Left lung (tissue), 10 donors: ENCODE results near the gene IGSF3. TPM values are rescaled to one million over a fixed set of nuclear protein-coding genes. Genes with fewer than 3 reads are reported as not detected.
A peak's percentile ranks its signal among the peaks of the same experiment; 100 is the strongest.
"Not testable (repeated sequence)": the region's sequence is repeated elsewhere in the genome, so short reads cannot be mapped to it uniquely, and the experiment has no call there.

Experiments used
- ATAC-seq: fragments of 200-7000 bp; cut with Tn5 transposase; one replicate; pipeline ENCODE4 v1.9.1; 2020; ENCODE audit warnings: moderate library complexity
- DNase-seq, 4 donors: peaks; one replicate each; pipeline ENCODE4 v3.0.0-alpha.2; 2013 to 2020
- H3K27ac ChIP-seq, 2 donors: fragments of 200-600 bp; sonication (generic) in 1 of 2; one replicate each; pipeline versions ENCODE4 v1.5.0 to v1.8.0; 2020 to 2021
- H3K27me3 ChIP-seq, 2 donors: fragments of 200-600 bp; sonication (generic) in 1 of 2; one replicate each; pipeline versions ENCODE4 v1.5.0 to v1.8.0; 2020 to 2021
- H3K36me3 ChIP-seq, 2 donors: fragments of 200-600 bp; sonication (generic) in 1 of 2; one replicate each; pipeline versions ENCODE4 v1.5.0 to v1.8.0; 2020 to 2021
- H3K4me1 ChIP-seq, 2 donors: fragments of 200-600 bp; one replicate each; pipeline ENCODE4 v1.8.0; 2021
- H3K4me3 ChIP-seq, 2 donors: fragments of 200-600 bp; sonication (generic) in 1 of 2; one replicate each; pipeline versions ENCODE4 v1.5.0 to v1.8.0; 2020 to 2021; ENCODE audit warnings: mild to moderate bottlenecking in 1 of 2
- H3K9me3 ChIP-seq, 2 donors: fragments of 200-600 bp; sonication (generic) in 1 of 2; one replicate each; pipeline versions ENCODE4 v1.5.0 to v1.8.0; 2020 to 2021
- CTCF ChIP-seq, 2 donors: fragments of 200-600 bp; sonication (generic) in 1 of 2; IDR thresholded peaks; one replicate each; pipeline versions ENCODE4 v1.5.0 to v1.8.0; 2021; ENCODE audit warnings: antibody characterized with exemption in 2 of 2
- intact Hi-C, 2 donors: fragments of 100-400 bp; cut with DNase I; formaldehyde crosslinking; loops; one replicate each; pipeline versions ENCODE4 v1.11.2 to v1.14.2; 2022
- polyA plus RNA-seq, 6 donors: library from polyadenylated mRNA; unstranded; fragments of 120-200 nt; gene quantifications; one replicate each; pipeline ENCODE4 v1.2.1, GENCODE V29; 2013; ENCODE audit not compliant: insufficient read length in 6 of 6
- total RNA-seq, 2 donors: library from RNA; stranded (reverse); fragmentation: NEBNext Ultra II Directional; extraction: Animal tissue kit (Norgen Biotek cat#: 25700); gene quantifications; one replicate each; pipeline ENCODE4 v1.2.1, GENCODE V29; 2021
- donor health status: DM: no; HTN: yes; CAD: no.
- donor health status: DM: no; HTN: no; CAD: no.

The IGSF3 gene
- total and polyA plus RNA-seq, 8 donors = 12.6 to 52.4 (median 48.5) TPM

DNA sequence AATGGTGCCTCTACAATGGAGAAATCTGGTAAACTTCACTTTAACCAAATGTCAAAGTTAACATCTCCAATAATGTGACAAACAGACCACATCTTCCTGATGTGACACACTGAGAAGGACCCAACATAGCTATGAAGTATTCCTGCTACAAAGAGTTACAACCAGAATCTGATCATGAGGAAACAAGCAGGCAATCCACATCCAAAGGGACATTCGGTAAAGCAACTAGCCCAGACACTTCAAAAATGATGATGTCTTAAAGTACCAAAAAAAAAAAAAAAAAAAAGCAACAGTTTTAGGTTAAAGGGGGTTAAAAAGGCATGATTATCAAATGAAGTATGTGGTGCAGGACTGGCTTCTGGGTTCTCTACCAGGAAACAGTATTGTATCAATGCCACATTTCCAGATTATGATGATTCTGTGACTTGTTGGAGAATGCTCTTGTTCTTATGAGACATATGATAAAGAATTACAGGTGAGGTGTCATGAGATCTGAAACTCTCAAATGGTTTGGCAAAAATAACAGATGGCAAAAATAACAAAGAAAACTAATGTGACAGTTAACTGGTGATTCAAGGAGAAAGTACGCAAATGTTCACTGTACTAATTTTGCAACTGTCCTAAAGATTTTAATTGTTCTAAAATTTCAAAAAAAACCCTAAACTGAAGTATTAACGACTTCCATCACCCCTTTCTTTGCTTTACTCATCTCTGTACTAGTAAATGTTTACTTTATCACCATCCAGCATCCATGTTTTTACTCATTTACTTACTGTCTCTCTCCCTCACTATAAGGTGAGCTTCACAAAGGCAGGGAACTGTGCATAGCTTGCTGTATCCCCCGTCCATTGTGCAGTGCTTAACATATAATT lies 99.5 kb downstream of the IGSF3 start:
- H3K36me3 ChIP-seq = no peaks in the 10 kb centered on the region
- no peaks in the 10 kb centered on the region for H3K27me3 ChIP-seq
- H3K4me3 ChIP-seq = peak overlapping the region in 1 of 2 donors; percentile 86
- intact Hi-C loops = no loop called here
- no peak for ATAC-seq
- H3K27ac ChIP-seq = no peak overlapping the region
- DNase-seq = no peak
- no peaks in the 10 kb centered on the region for H3K9me3 ChIP-seq
- TF ChIP-seq CTCF (IDR thresholded peaks at IDR 0.05) = no peak
- H3K4me1 ChIP-seq = peaks cover 0 to 64% of the 10 kb centered on the region in 2 donors

- Histone ChIP-seq H3K36me3 (no peaks in the 10 kb centered on the region), H3K27me3 (no peaks in the 10 kb centered on the region), H3K9me3 (no peaks in the 10 kb centered on the region), H3K4me1 (peaks cover 0 to 71% of the 10 kb centered on the region in 2 donors), H3K27ac (no peak overlapping the region), H3K4me3 (no peak overlapping the region)
- intact Hi-C loops = no loop called here
- ATAC-seq (no peak), DNase-seq (no peak)
- TF ChIP-seq CTCF (IDR thresholded peaks at IDR 0.05) = no peak
Observed at GRCh38 chr1:116565222-116565621, 102.3 kb downstream of the IGSF3 start.

DNA sequence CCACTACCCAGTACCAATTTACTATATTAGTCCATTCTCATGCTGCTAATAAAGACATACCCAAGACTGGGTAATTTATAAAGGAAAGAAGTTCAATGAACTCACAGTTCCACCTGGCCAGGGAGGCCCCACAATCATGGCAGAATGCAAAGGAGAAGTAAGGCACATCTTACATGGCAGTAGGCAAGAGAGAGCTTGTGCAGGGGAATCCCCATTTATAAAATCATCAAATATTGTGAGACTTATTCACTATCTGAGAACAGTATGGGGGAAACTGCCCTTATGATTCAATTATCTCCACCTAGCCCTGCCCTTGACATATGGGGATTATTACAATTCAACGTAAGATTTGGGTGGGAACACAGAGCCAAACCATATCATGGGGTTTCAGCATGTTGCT lies 103.1 kb downstream of the IGSF3 start:
- H3K36me3 ChIP-seq = no peaks in the 10 kb centered on the region
- intact Hi-C loops = no loop called here
- no peak overlapping the region for H3K4me3 ChIP-seq
- H3K9me3 ChIP-seq = no peaks in the 10 kb centered on the region
- no peaks in the 10 kb centered on the region for H3K27me3 ChIP-seq
- no peak overlapping the region for H3K27ac ChIP-seq
- ATAC-seq (no peak), DNase-seq (no peak)
- no peak for TF ChIP-seq CTCF (IDR thresholded peaks at IDR 0.05)
- peaks cover 0 to 74% of the 10 kb centered on the region in 2 donors for H3K4me1 ChIP-seq

- ATAC-seq, DNase-seq, H3K36me3 ChIP-seq, intact Hi-C loops, H3K27ac ChIP-seq, H3K4me3 ChIP-seq, H3K27me3 ChIP-seq, H3K9me3 ChIP-seq: not testable (repeated sequence)
- peaks cover 0 to 69% of the 10 kb centered on the region in 2 donors for H3K4me1 ChIP-seq
Observed at GRCh38 chr1:116562465-116562864, 105.1 kb downstream of the IGSF3 start.

DNA sequence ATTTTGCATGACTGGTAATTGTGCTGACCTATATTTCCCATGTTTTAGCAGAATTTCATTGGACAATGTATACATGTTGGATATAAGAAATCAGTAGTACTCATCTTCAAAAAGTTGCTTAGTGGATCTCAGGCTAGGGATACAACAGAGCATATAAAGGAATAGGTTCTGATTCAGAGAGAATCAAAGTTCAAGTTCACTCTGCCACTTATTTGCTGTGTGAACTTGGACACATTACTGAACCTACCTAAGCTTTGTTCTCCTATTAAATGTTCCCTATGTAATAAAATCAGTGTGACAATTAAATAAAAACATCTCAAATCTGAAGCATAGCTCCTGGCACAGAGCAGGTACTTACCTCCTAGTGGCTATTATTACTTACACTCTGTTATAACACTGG lies 106.0 kb downstream of the IGSF3 start:
- H3K4me1 ChIP-seq = peaks cover 0 to 69% of the 10 kb centered on the region in 2 donors
- H3K27ac ChIP-seq = no peak overlapping the region
- intact Hi-C loops = no loop called here
- no peak overlapping the region for H3K4me3 ChIP-seq
- H3K36me3 ChIP-seq = no peaks in the 10 kb centered on the region
- no peak for TF ChIP-seq CTCF (IDR thresholded peaks at IDR 0.05)
- DNase-seq (no peak), ATAC-seq (no peak)
- H3K9me3 ChIP-seq = no peaks in the 10 kb centered on the region
- H3K27me3 ChIP-seq = no peaks in the 10 kb centered on the region
